ENCODE results near the gene TP53I13. TPM values are rescaled to one million over a fixed set of nuclear protein-coding genes. Genes with fewer than 3 reads are reported as not detected.

The TP53I13 gene
- total and polyA plus RNA-seq, 2 experiments from 2014 or later: 104 to 105 TPM

GRCh38 chr17:29581583-29582253 lies 13.2 kb downstream of the TP53I13 start:
- no peak for DNase-seq (ENCODE audit: low read depth in 1 of 2, low spot score in 1 of 2)
- peaks cover 4% of the 10 kb centered on the region for H3K4me1 ChIP-seq (ENCODE audit: low read depth)
- no peaks in the 10 kb centered on the region for H3K36me3 ChIP-seq

DNA sequence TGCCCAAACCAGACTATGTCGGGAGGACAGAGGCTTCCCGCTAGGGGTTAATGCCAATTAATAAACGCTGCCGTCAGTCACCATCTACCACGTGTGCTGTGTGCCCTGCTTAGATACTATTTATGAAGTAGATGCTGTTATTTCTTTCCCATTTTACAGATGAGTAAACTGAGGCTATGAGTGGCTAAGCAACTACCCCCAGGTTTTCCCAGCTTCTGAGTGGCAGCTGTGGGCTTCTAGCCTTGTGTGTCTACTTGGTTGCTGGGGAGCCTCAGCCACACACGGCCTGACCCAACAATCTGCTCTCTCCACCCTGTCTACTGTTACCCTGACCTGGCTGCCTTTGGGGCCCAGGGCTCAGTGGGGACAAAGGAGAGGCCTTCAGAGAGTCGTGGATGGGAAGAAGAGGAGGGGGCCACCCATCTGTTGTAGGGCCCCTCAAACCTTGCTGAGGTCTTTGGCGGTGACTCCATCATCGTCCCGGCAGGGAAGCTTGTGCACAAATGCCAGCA lies 13.8 kb downstream of the TP53I13 start:
- Histone ChIP-seq H3K4me3 (no peak overlapping the region), H3K27me3 (no peaks in the 10 kb centered on the region), H3K27ac (no peak overlapping the region), H3K36me3 (no peaks in the 10 kb centered on the region), H3K4me1 (ENCODE audit: low read depth) (peaks cover 4% of the 10 kb centered on the region), H3K9me3 (ENCODE audit: low read depth) (no peaks in the 10 kb centered on the region)
- no peak for DNase-seq (ENCODE audit: low read depth in 1 of 2, low spot score in 1 of 2)
- no peak for TF ChIP-seq CTCF (IDR thresholded peaks at IDR 0.05; ENCODE audit: low read depth, low read length)

More at GRCh38 chr17:29581583-29582253, 13.2 kb downstream of the TP53I13 start:
- TF ChIP-seq CTCF (IDR thresholded peaks at IDR 0.05; ENCODE audit: low read depth, low read length): no peak
- H3K9me3 ChIP-seq (ENCODE audit: low read depth): no peaks in the 10 kb centered on the region
- no peak overlapping the region for H3K4me3 ChIP-seq
- H3K27me3 ChIP-seq: no peaks in the 10 kb centered on the region
- H3K27ac ChIP-seq: no peak overlapping the region

GRCh38 chr17:29582772-29583171 lies 14.3 kb downstream of the TP53I13 start:
- Histone ChIP-seq H3K9me3 (ENCODE audit: low read depth) (no peaks in the 10 kb centered on the region), H3K36me3 (no peaks in the 10 kb centered on the region), H3K27me3 (no peaks in the 10 kb centered on the region), H3K27ac (no peak overlapping the region), H3K4me3 (no peak overlapping the region), H3K4me1 (ENCODE audit: low read depth) (peaks cover 4% of the 10 kb centered on the region)
- DNase-seq (ENCODE audit: low read depth in 1 of 2, low spot score in 1 of 2): no peak
- TF ChIP-seq CTCF (IDR thresholded peaks at IDR 0.05; ENCODE audit: low read depth, low read length): no peak

DNA sequence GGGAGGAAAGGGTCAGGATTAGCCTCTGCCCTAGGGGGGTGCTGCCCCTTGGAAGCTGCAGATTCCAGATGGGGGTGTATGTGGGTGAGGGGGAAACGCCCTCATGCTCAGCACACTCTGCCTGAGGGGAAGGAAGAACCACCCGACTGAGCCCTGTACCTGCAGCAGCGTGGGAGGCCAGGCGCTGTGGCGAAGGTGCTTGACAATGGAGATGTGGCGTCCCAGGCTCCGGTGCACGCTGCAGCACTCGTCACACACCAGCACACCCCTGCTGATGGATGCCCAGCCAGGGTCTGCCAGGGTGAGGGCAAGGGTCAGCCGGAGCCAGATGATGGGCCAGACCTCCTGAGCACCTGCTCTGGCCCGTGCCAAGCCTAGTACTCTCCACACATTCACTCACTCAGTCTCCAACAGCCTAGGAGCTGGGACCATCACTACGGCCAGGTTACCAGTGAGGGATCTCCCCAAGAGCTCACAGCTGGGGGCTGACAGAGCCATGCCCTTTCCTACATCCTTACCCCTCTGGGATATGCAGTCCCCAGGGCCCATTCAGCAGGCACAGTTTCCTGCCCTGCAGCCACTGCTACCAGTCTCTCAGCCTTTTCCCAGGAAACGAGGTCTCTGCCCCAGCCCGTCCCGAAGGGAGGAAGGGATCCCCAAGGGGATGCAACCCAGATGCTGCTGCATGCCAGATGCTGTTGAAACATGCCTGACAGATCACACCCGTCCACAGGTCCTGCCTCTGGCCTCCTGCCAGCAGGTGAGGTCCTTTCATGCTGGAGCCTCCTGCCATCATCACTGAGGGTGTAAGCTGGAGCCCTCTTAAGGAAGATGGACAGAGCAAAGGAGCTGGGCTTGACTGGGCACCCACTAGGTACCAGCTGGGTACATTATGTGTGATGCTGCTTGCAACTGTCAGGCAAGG lies 15.1 kb downstream of the TP53I13 start:
- H3K27me3 ChIP-seq: no peaks in the 10 kb centered on the region
- no peaks in the 10 kb centered on the region for H3K36me3 ChIP-seq
- peaks cover 7% of the 10 kb centered on the region for H3K4me1 ChIP-seq (ENCODE audit: low read depth)
- H3K9me3 ChIP-seq (ENCODE audit: low read depth): no peaks in the 10 kb centered on the region
- TF ChIP-seq CTCF (IDR thresholded peaks at IDR 0.05; ENCODE audit: low read depth, low read length): no peak
- no peak overlapping the region for H3K27ac ChIP-seq
- H3K4me3 ChIP-seq: no peak overlapping the region
- DNase-seq (ENCODE audit: low read depth in 1 of 2, low spot score in 1 of 2): no peak

DNA sequence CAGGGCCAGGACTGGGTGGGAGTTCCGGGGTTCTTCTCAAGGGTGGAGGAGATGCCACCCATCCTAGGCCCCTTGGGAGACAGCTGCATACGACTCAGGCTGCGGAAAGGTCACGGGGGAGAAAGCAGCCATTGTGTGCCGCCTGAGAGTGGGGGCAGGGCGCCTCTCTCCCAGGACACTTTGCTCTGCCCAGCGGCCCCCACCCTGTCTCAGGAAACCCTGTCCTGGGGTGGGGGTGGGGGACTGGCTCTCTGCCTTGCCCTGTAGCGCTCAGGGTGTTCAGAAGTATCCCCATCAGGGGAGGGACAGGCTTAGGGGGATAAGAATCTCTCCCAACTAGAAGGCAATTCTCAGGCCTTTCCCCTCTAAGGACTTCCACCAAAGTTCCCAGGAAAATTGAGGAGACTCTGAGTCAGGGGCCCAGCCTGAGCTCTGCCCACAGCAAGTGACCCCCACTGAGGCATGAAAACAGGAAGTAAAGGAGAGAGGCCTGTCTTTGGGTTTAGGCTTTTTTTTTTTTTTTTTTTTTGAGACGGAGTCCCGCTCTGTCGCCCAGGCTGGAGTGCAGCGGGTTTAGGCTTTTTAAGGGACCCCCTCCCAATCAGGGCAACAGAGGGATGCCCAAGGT lies 16.1 kb downstream of the TP53I13 start:
- no peak for TF ChIP-seq CTCF (IDR thresholded peaks at IDR 0.05; ENCODE audit: low read depth, low read length)
- DNase-seq (ENCODE audit: low read depth in 1 of 2, low spot score in 1 of 2): no peak
- no peak overlapping the region for H3K4me3 ChIP-seq
- no peak overlapping the region for H3K27ac ChIP-seq
- H3K4me1 ChIP-seq (ENCODE audit: low read depth): peaks cover 7% of the 10 kb centered on the region
- no peaks in the 10 kb centered on the region for H3K27me3 ChIP-seq
- no peaks in the 10 kb centered on the region for H3K9me3 ChIP-seq (ENCODE audit: low read depth)
- no peaks in the 10 kb centered on the region for H3K36me3 ChIP-seq

Measured in cardiac muscle cell (in vitro differentiated cells and primary cell).